RWPE1 (cell line): Measurements from ENCODE around the gene LAMA5.

Source experiments
- CTCF ChIA-PET: fragments of 350-600 bp; sonication (Branson Sonifier 250); formaldehyde crosslinking; extraction: SDS; loops from one replicate; lab custom pipeline; 2021; lab: Yijun Ruan, JAX
- POLR2A ChIA-PET: fragments of 400-600 bp; formaldehyde crosslinking; extraction: SDS; loops from one replicate; lab custom pipeline; 2020; ENCODE audit warnings: antibody characterized with exemption; ENCODE audit not compliant: low non-redundant PET; lab: Yijun Ruan, JAX
- DNase-seq: peaks from one replicate; pipeline ENCODE4 v3.0.0; 2012; ENCODE audit warnings: low spot score
- H3K27ac ChIP-seq: fragments of 450-650 bp; 2 replicates; pipeline ENCODE4 v1.5.1; 2017
- CTCF ChIP-seq: fragments of 450-650 bp; conservative IDR thresholded peaks from 2 replicates; pipeline ENCODE4 v1.5.1; 2017; ENCODE audit warnings: low read depth, mild to moderate bottlenecking

The LAMA5 gene

GRCh38 chr20:62269871-62270270 lies 97.2 kb downstream of the LAMA5 start:
- POLR2A ChIA-PET: no interaction called here
- TF ChIP-seq CTCF: no peak
- H3K27ac ChIP-seq: no peak overlapping the region
- no peak for DNase-seq
- CTCF ChIA-PET: interaction anchor here (0.5 kb wide), 1 partner anchor 75 kb away, joined by 3 read pairs; no protein-coding TSS in a partner anchor

GRCh38 chr20:62269378-62269777 lies 97.7 kb downstream of the LAMA5 start:
- ChIA-PET CTCF (interaction anchor here (0.5 kb wide), 1 partner anchor 75 kb away, joined by 3 read pairs; no protein-coding TSS in a partner anchor), POLR2A (interaction anchor here (0.7 kb wide), 1 partner anchor 25 kb away, joined by 4 read pairs; no protein-coding TSS in a partner anchor)
- no peak overlapping the region for H3K27ac ChIP-seq
- no peak for DNase-seq
- no peak for TF ChIP-seq CTCF

GRCh38 chr20:62268228-62268900 lies 98.7 kb downstream of the LAMA5 start:
- no peak for DNase-seq
- POLR2A ChIA-PET: no interaction called here

GRCh38 chr20:62267543-62267942 lies 99.6 kb downstream of the LAMA5 start:
- POLR2A ChIA-PET: no interaction called here
- DNase-seq: peak; percentile 74
- CTCF ChIA-PET: interaction anchor here (0.6 to 1.3 kb wide), 3 partner anchors 35 to 593 kb away, joined by 3 read pairs; no protein-coding TSS in a partner anchor
- peak overlapping the region; percentile 6; the same call in 1 of the 2 replicates for H3K27ac ChIP-seq
- TF ChIP-seq CTCF: no peak

More at GRCh38 chr20:62268228-62268900, 98.7 kb downstream of the LAMA5 start:
- H3K27ac ChIP-seq: no peak overlapping the region
- CTCF ChIA-PET: interaction anchor here (1.3 kb wide), 1 partner anchor 257 kb away, joined by 3 read pairs; no protein-coding TSS in a partner anchor
- no peak for TF ChIP-seq CTCF

GRCh38 chr20:62266851-62267250 lies 100.3 kb downstream of the LAMA5 start:
- no peak for DNase-seq
- ChIA-PET CTCF (interaction anchor here (0.6 to 1.3 kb wide), 3 partner anchors 35 to 350 kb away, joined by 3 to 7 read pairs (median 3); no protein-coding TSS in a partner anchor), POLR2A (no interaction called here)
- no peak for TF ChIP-seq CTCF
- H3K27ac ChIP-seq: no peak overlapping the region

GRCh38 chr20:62266340-62266739 lies 100.8 kb downstream of the LAMA5 start:
- DNase-seq: peak; percentile 56
- POLR2A ChIA-PET: no interaction called here
- CTCF ChIA-PET: no interaction called here

More at GRCh38 chr20:62266340-62266739, 100.8 kb downstream of the LAMA5 start:
- no peak overlapping the region for H3K27ac ChIP-seq
- TF ChIP-seq CTCF: no peak
